Ascending aorta (tissue), 2 donors: ENCODE data around the gene NRK. TPM values are rescaled to one million over a fixed set of nuclear protein-coding genes. Genes with fewer than 3 reads are reported as not detected.
"Not testable (repeated sequence)": the region's sequence is repeated elsewhere in the genome, so short reads cannot be mapped to it uniquely, and the experiment has no call there.

Source experiments
- DNase-seq, 2 donors: peaks; one replicate each; pipeline ENCODE4 v3.0.0-alpha.2; 2019; ENCODE audit warnings: low spot score in 2 of 2
- H3K27ac ChIP-seq, 2 donors: fragments of 200-600 bp; sonication (generic); one replicate each; pipeline ENCODE4 v1.5.1; 2016 to 2017; ENCODE audit warnings: mild to moderate bottlenecking in 1 of 2
- H3K27me3 ChIP-seq: fragments of 200-600 bp; sonication (generic); one replicate; pipeline ENCODE4 v1.5.1; 2017
- H3K36me3 ChIP-seq, 2 donors: fragments of 200-600 bp; sonication (generic); one replicate each; pipeline ENCODE4 v1.5.1; 2016
- H3K4me1 ChIP-seq, 2 donors: fragments of 200-600 bp; sonication (generic); one replicate each; pipeline ENCODE4 v1.5.1; 2016 to 2017; ENCODE audit warnings: mild to moderate bottlenecking in 1 of 2
- H3K4me3 ChIP-seq, 2 donors: fragments of 200-600 bp; sonication (generic); one replicate each; pipeline ENCODE4 v1.5.1; 2016 to 2017; ENCODE audit warnings: mild to moderate bottlenecking in 1 of 2
- H3K9me3 ChIP-seq, 2 donors: fragments of 200-600 bp; sonication (generic); one replicate each; pipeline ENCODE4 v1.5.1; 2016
- CTCF ChIP-seq, 3 experiments: fragments of 200-600 bp in 2 of 3; fragments of 450-650 bp in 1 of 3; sonication (generic) in 2 of 3; IDR thresholded peaks; one replicate each; pipeline ENCODE4 v1.5.1; 2016 to 2019; ENCODE audit warnings: antibody characterized with exemption in 3 of 3, mild to moderate bottlenecking in 1 of 3, moderate library complexity in 1 of 3
- intact Hi-C: fragments of 100-400 bp; cut with DNase I; formaldehyde crosslinking; loops from one replicate; pipeline ENCODE4 v1.15.1; 2023
- total RNA-seq: library from RNA; depleted of rRNA; stranded (reverse); fragments of >200 nt; gene quantifications from one replicate; pipeline ENCODE4 v1.1.0, GENCODE V29; 2016

NRK gene
- total RNA-seq, 1 donor from 2014 or later, result 3.2 TPM

GRCh38 chrX:105829011-105829410, 6.7 kb downstream of the NRK start:
- no peak for TF ChIP-seq CTCF (IDR thresholded peaks at IDR 0.05)
- no peak for DNase-seq
- no peaks in the 10 kb centered on the region for H3K36me3 ChIP-seq
- intact Hi-C loops, result no loop called here
- no peak overlapping the region for H3K27ac ChIP-seq
- no peaks in the 10 kb centered on the region for H3K27me3 ChIP-seq
- H3K9me3 ChIP-seq, result no peaks in the 10 kb centered on the region
- no peak overlapping the region for H3K4me3 ChIP-seq
- H3K4me1 ChIP-seq, result no peaks in the 10 kb centered on the region

- peak overlapping the region in 1 of 2 donors; percentile 2 for H3K27ac ChIP-seq
- H3K36me3 ChIP-seq, result no peaks in the 10 kb centered on the region
- TF ChIP-seq CTCF (IDR thresholded peaks at IDR 0.05), result no peak
- DNase-seq, result peak in 1 of 2 donors; percentile 79
- H3K9me3 ChIP-seq, result no peaks in the 10 kb centered on the region
- no peaks in the 10 kb centered on the region for H3K27me3 ChIP-seq
- H3K4me1 ChIP-seq, result no peaks in the 10 kb centered on the region
- intact Hi-C loops, result no loop called here
- no peak overlapping the region for H3K4me3 ChIP-seq
Observed at GRCh38 chrX:105837232-105837631, 14.9 kb downstream of the NRK start.

GRCh38 chrX:105845631-105846030, 23.3 kb downstream of the NRK start:
- H3K4me3 ChIP-seq, result no peak overlapping the region
- no peak overlapping the region for H3K27ac ChIP-seq
- no peaks in the 10 kb centered on the region for H3K9me3 ChIP-seq
- no peaks in the 10 kb centered on the region for H3K27me3 ChIP-seq
- DNase-seq, result no peak
- intact Hi-C loops, result no loop called here
- H3K4me1 ChIP-seq, result no peaks in the 10 kb centered on the region
- no peak for TF ChIP-seq CTCF (IDR thresholded peaks at IDR 0.05)
- no peaks in the 10 kb centered on the region for H3K36me3 ChIP-seq

- H3K27ac ChIP-seq, H3K27me3 ChIP-seq, DNase-seq, H3K36me3 ChIP-seq, H3K4me1 ChIP-seq, intact Hi-C loops, H3K9me3 ChIP-seq, H3K4me3 ChIP-seq: not testable (repeated sequence)
Observed at GRCh38 chrX:105850100-105850499, 27.8 kb downstream of the NRK start.

- Histone ChIP-seq H3K9me3 (no peaks in the 10 kb centered on the region), H3K4me3 (no peak overlapping the region), H3K27me3 (no peaks in the 10 kb centered on the region), H3K4me1 (no peaks in the 10 kb centered on the region), H3K36me3 (no peaks in the 10 kb centered on the region), H3K27ac (no peak overlapping the region)
- no peak for TF ChIP-seq CTCF (IDR thresholded peaks at IDR 0.05)
- intact Hi-C loops, result no loop called here
- DNase-seq, result no peak
Observed at GRCh38 chrX:105865709-105866108, 43.4 kb downstream of the NRK start.

GRCh38 chrX:105869701-105870100, 47.4 kb downstream of the NRK start:
- Histone ChIP-seq H3K4me1 (no peaks in the 10 kb centered on the region), H3K4me3 (no peak overlapping the region), H3K36me3 (no peaks in the 10 kb centered on the region), H3K27me3 (no peaks in the 10 kb centered on the region), H3K27ac (no peak overlapping the region), H3K9me3 (no peaks in the 10 kb centered on the region)
- intact Hi-C loops, result no loop called here
- no peak for TF ChIP-seq CTCF (IDR thresholded peaks at IDR 0.05)
- DNase-seq, result no peak
